Progenitor cell of endocrine pancreas (in vitro differentiated cells): ENCODE results near the gene RCOR1. TPM values are rescaled to one million over a fixed set of nuclear protein-coding genes. Genes with fewer than 3 reads are reported as not detected.

Experiments used
- DNase-seq: peaks from one replicate; pipeline ENCODE4 v3.0.0; 2021; ENCODE audit warnings: low spot score; ENCODE audit not compliant: unreplicated experiment
- H3K27ac Mint-ChIP-seq: 2 replicates; pipeline ENCODE4 v1.8.0; 2021; ENCODE audit warnings: mild to moderate bottlenecking, moderate library complexity, mixed read lengths
- H3K27me3 Mint-ChIP-seq: 2 replicates; pipeline ENCODE4 v1.8.0; 2021; ENCODE audit warnings: mixed read lengths
- H3K36me3 Mint-ChIP-seq: 2 replicates; pipeline ENCODE4 v1.8.0; 2022; ENCODE audit warnings: mixed read lengths; ENCODE audit not compliant: insufficient read depth
- H3K4me1 Mint-ChIP-seq: 2 replicates; pipeline ENCODE4 v1.8.0; 2021; ENCODE audit warnings: low read depth, mixed read lengths
- H3K4me3 Mint-ChIP-seq: 2 replicates; pipeline ENCODE4 v1.8.0; 2021; ENCODE audit warnings: low read depth, mild to moderate bottlenecking, moderate library complexity, mixed read lengths
- H3K9me3 Mint-ChIP-seq: 2 replicates; pipeline ENCODE4 v1.8.0; 2021; ENCODE audit warnings: low read depth, mixed read lengths
- CTCF ChIP-seq: fragments of 200-600 bp; sonication (generic); IDR thresholded peaks from one replicate; pipeline ENCODE4 v1.5.0; 2021; ENCODE audit warnings: antibody characterized with exemption, mild to moderate bottlenecking; ENCODE audit not compliant: unreplicated experiment
- total RNA-seq: library from RNA; stranded (reverse); gene quantifications from 2 replicates; pipeline ENCODE4 v1.2.1, GENCODE V29; 2021

RCOR1 gene
- total RNA-seq, 1 donor from 2014 or later, result 41.9 TPM

GRCh38 chr14:102729268-102729667 lies 136.8 kb downstream of the RCOR1 start:
- no peaks in the 10 kb centered on the region for H3K9me3 Mint-ChIP-seq
- H3K36me3 Mint-ChIP-seq, result peaks cover 25% of the 10 kb centered on the region
- H3K4me1 Mint-ChIP-seq, result peaks cover 10% of the 10 kb centered on the region
- no peak for TF ChIP-seq CTCF
- H3K4me3 Mint-ChIP-seq, result no peak overlapping the region
- no peaks in the 10 kb centered on the region for H3K27me3 Mint-ChIP-seq
- no peak for DNase-seq
- H3K27ac Mint-ChIP-seq, result no peak overlapping the region

GRCh38 chr14:102729825-102730224 lies 137.4 kb downstream of the RCOR1 start:
- TF ChIP-seq CTCF, result no peak
- no peaks in the 10 kb centered on the region for H3K9me3 Mint-ChIP-seq
- no peaks in the 10 kb centered on the region for H3K27me3 Mint-ChIP-seq
- no peak for DNase-seq
- peaks cover 21% of the 10 kb centered on the region for H3K36me3 Mint-ChIP-seq
- no peak overlapping the region for H3K27ac Mint-ChIP-seq
- no peak overlapping the region for H3K4me3 Mint-ChIP-seq
- H3K4me1 Mint-ChIP-seq, result peaks cover 13% of the 10 kb centered on the region

- no peaks in the 10 kb centered on the region for H3K9me3 Mint-ChIP-seq
- no peak for TF ChIP-seq CTCF
- no peak for DNase-seq
- H3K36me3 Mint-ChIP-seq, result peaks cover 12% of the 10 kb centered on the region
- no peak overlapping the region for H3K4me3 Mint-ChIP-seq
- peak overlapping the region; percentile 24 for H3K27ac Mint-ChIP-seq
- peaks cover 8% of the 10 kb centered on the region for H3K4me1 Mint-ChIP-seq
- no peaks in the 10 kb centered on the region for H3K27me3 Mint-ChIP-seq
These were observed 138.8 kb downstream of the RCOR1 start for GRCh38 chr14:102731101-102731870.

- no peak overlapping the region for H3K27ac Mint-ChIP-seq
- peaks cover 8% of the 10 kb centered on the region for H3K4me1 Mint-ChIP-seq
- no peaks in the 10 kb centered on the region for H3K27me3 Mint-ChIP-seq
- no peaks in the 10 kb centered on the region for H3K9me3 Mint-ChIP-seq
- no peak for TF ChIP-seq CTCF
- H3K4me3 Mint-ChIP-seq, result no peak overlapping the region
- no peak for DNase-seq
- H3K36me3 Mint-ChIP-seq, result peaks cover 11% of the 10 kb centered on the region
These were observed 139.7 kb downstream of the RCOR1 start for GRCh38 chr14:102731871-102732800.

GRCh38 chr14:102732924-102733323 lies 140.5 kb downstream of the RCOR1 start:
- TF ChIP-seq CTCF, result no peak
- Mint-ChIP-seq H3K4me3 (no peak overlapping the region), H3K4me1 (peaks cover 2% of the 10 kb centered on the region), H3K27ac (peak overlapping the region; percentile 78), H3K36me3 (peaks cover 9% of the 10 kb centered on the region), H3K27me3 (no peaks in the 10 kb centered on the region), H3K9me3 (no peaks in the 10 kb centered on the region)
- no peak for DNase-seq
